H9 (cell line): ENCODE data around the gene PAQR7. TPM values are rescaled to one million over a fixed set of nuclear protein-coding genes. Genes with fewer than 3 reads are reported as not detected.

Experiments
- DNase-seq: peaks from one replicate; pipeline ENCODE4 v3.0.0-alpha.2; 2017
- H2AFZ ChIP-seq: one replicate; pipeline ENCODE4 v1.6.1; 2013; ENCODE audit warnings: mild to moderate bottlenecking, low read length, control low read depth, moderate library complexity
- H2AK5ac ChIP-seq: 2 replicates; pipeline ENCODE4 v1.6.1; 2013; ENCODE audit warnings: low read length, control low read depth, mixed read lengths; ENCODE audit not compliant: insufficient read length
- H2BK120ac ChIP-seq: one replicate; pipeline ENCODE4 v1.6.1; 2013; ENCODE audit warnings: low read depth, mild to moderate bottlenecking, low read length, control low read depth, inconsistent platforms; ENCODE audit not compliant: poor library complexity, severe bottlenecking
- H2BK12ac ChIP-seq: 2 replicates; pipeline ENCODE4 v1.6.1; 2013; ENCODE audit warnings: low read length, control low read depth, mixed read lengths, low read depth; ENCODE audit not compliant: insufficient read length
- H2BK15ac ChIP-seq: 2 replicates; pipeline ENCODE4 v1.6.1; 2013; ENCODE audit warnings: low read depth, low read length, control low read depth
- H2BK20ac ChIP-seq: one replicate; pipeline ENCODE4 v1.6.1; 2013; ENCODE audit warnings: low read depth, mild to moderate bottlenecking, low read length, control low read depth, inconsistent platforms; ENCODE audit not compliant: poor library complexity, severe bottlenecking
- H2BK5ac ChIP-seq: 2 replicates; pipeline ENCODE4 v1.6.1; 2013; ENCODE audit warnings: low read length, control low read depth, mixed read lengths; ENCODE audit not compliant: insufficient read length
- H3K14ac ChIP-seq: 2 replicates; pipeline ENCODE4 v1.6.1; 2013; ENCODE audit warnings: low read length, control low read depth; ENCODE audit not compliant: insufficient read depth
- H3K18ac ChIP-seq: 2 replicates; pipeline ENCODE4 v1.6.1; 2013; ENCODE audit warnings: low read depth, mild to moderate bottlenecking, mixed read lengths, low read length, control low read depth; ENCODE audit not compliant: insufficient read length
- H3K23ac ChIP-seq: 2 replicates; pipeline ENCODE4 v1.6.1; 2013; ENCODE audit warnings: low read length, control low read depth, mixed read lengths, low read depth; ENCODE audit not compliant: insufficient read length
- H3K23me2 ChIP-seq: 2 replicates; pipeline ENCODE4 v1.6.1; 2013; ENCODE audit warnings: low read depth, mild to moderate bottlenecking, mixed read lengths, low read length, control low read depth; ENCODE audit not compliant: insufficient read length, poor library complexity, severe bottlenecking
- H3K27ac ChIP-seq: 2 replicates; pipeline ENCODE4 v1.5.1; 2013; ENCODE audit warnings: low read length, control low read depth, mixed read lengths, low read depth; ENCODE audit not compliant: insufficient read length
- H3K27me3 ChIP-seq: 2 replicates; pipeline ENCODE4 v1.6.1; 2013; ENCODE audit warnings: low read length, control low read depth, inconsistent platforms; ENCODE audit not compliant: insufficient read depth
- H3K4ac ChIP-seq: 2 replicates; pipeline ENCODE4 v1.6.1; 2013; ENCODE audit warnings: low read depth, mild to moderate bottlenecking, control low read depth, inconsistent platforms, low read length, moderate library complexity
- H3K4me1 ChIP-seq: 2 replicates; pipeline ENCODE4 v1.6.1; 2013; ENCODE audit warnings: low read length, control low read depth, inconsistent platforms; ENCODE audit not compliant: insufficient read depth
- H3K4me2 ChIP-seq: 2 replicates; pipeline ENCODE4 v1.6.1; 2013; ENCODE audit warnings: low read length, control low read depth, mixed read lengths; ENCODE audit not compliant: insufficient read length, insufficient read depth
- H3K56ac ChIP-seq: 2 replicates; pipeline ENCODE4 v1.6.1; 2013; ENCODE audit warnings: low read depth, mild to moderate bottlenecking, mixed read lengths, low read length, control low read depth; ENCODE audit not compliant: insufficient read length
- H3K79me1 ChIP-seq: 2 replicates; pipeline ENCODE4 v1.6.1; 2013; ENCODE audit warnings: low read depth, mild to moderate bottlenecking, moderate library complexity, low read length, control low read depth, inconsistent platforms; ENCODE audit not compliant: insufficient read depth, poor library complexity, severe bottlenecking
- H3K79me2 ChIP-seq: 2 replicates; pipeline ENCODE4 v1.6.1; 2013; ENCODE audit warnings: low read length, control low read depth, inconsistent platforms; ENCODE audit not compliant: insufficient read depth
- H3K9ac ChIP-seq: 2 replicates; pipeline ENCODE4 v1.6.1; 2013; ENCODE audit warnings: low read length, control low read depth, mixed read lengths; ENCODE audit not compliant: insufficient read length; ENCODE audit errors: extremely low read depth
- H3K9me3 ChIP-seq: one replicate; pipeline ENCODE4 v1.6.1; 2013; ENCODE audit warnings: low read depth, low read length, inconsistent platforms; ENCODE audit not compliant: control insufficient read depth
- H3T11ph ChIP-seq: one replicate; pipeline ENCODE4 v1.6.1; 2013; ENCODE audit warnings: mild to moderate bottlenecking, low read length, control low read depth, inconsistent platforms
- H4K20me1 ChIP-seq: one replicate; pipeline ENCODE4 v1.6.1; 2013; ENCODE audit not compliant: control insufficient read depth, insufficient read length, insufficient read depth
- H4K5ac ChIP-seq: 2 replicates; pipeline ENCODE4 v1.6.1; 2013; ENCODE audit warnings: low read depth, mild to moderate bottlenecking, mixed read lengths, low read length, control low read depth; ENCODE audit not compliant: insufficient read length
- H4K8ac ChIP-seq: replicated peaks from 2 replicates; pipeline ENCODE4 v1.6.1; 2013; ENCODE audit warnings: low read length, control low read depth, mixed read lengths, low read depth; ENCODE audit not compliant: insufficient read length
- H4K91ac ChIP-seq: 2 replicates; pipeline ENCODE4 v1.6.1; 2013; ENCODE audit warnings: low read depth, mild to moderate bottlenecking, moderate library complexity, mixed read lengths, low read length, control low read depth; ENCODE audit not compliant: insufficient read length
- H3K27ac Mint-ChIP-seq, 3 experiments: 2 replicates in 2 of 3; 3 replicates in 1 of 3; pipeline ENCODE4 v1.8.0; 2020 to 2021; ENCODE audit warnings: mixed read lengths in 3 of 3, mild to moderate bottlenecking in 1 of 3, moderate library complexity in 1 of 3
- H3K27me3 Mint-ChIP-seq: 2 replicates; pipeline ENCODE4 v1.8.0; 2021; ENCODE audit warnings: low read depth, mild to moderate bottlenecking, moderate library complexity, mixed read lengths
- H3K36me3 Mint-ChIP-seq, 3 experiments: 2 replicates in 2 of 3; 3 replicates in 1 of 3; pipeline ENCODE4 v1.8.0; 2020 to 2021; ENCODE audit warnings: low read depth in 3 of 3, mixed read lengths in 3 of 3; ENCODE audit not compliant: insufficient read depth in 1 of 3
- H3K4me1 Mint-ChIP-seq, 2 experiments: 2 replicates each; pipeline ENCODE4 v1.8.0; 2020; ENCODE audit warnings: mixed read lengths in 2 of 2
- H3K4me3 Mint-ChIP-seq, 2 experiments: 2 replicates in 1 of 2; 3 replicates in 1 of 2; pipeline ENCODE4 v1.8.0; 2020 to 2021; ENCODE audit warnings: mild to moderate bottlenecking in 2 of 2, mixed read lengths in 2 of 2, moderate library complexity in 1 of 2
- H3K9me3 Mint-ChIP-seq, 2 experiments: 2 replicates in 1 of 2; 3 replicates in 1 of 2; pipeline ENCODE4 v1.8.0; 2020; ENCODE audit warnings: mild to moderate bottlenecking in 2 of 2, mixed read lengths in 2 of 2, moderate library complexity in 1 of 2
- CTCF ChIP-seq: fragments of 200-600 bp; sonication (generic); conservative IDR thresholded peaks from 3 replicates; pipeline ENCODE4 v1.8.0; 2021; ENCODE audit warnings: antibody characterized with exemption, mild to moderate bottlenecking
- WGBS: extraction: QIAGEN DNeasy Blood & Tissue Kit; methylation state at CpG from one replicate; pipeline ENCODE4 v1.1.7; 2013; ENCODE audit warnings: missing lambda C conversion rate, low lambda C conversion rate, mixed read lengths; ENCODE audit not compliant: insufficient read length; ENCODE audit errors: extremely low coverage; 5-methylcytosine and 5-hydroxymethylcytosine counted together
- total RNA-seq: library from RNA; stranded (reverse); gene quantifications from 2 replicates; pipeline ENCODE4 v1.2.1, GENCODE V29; 2021

PAQR7 gene
- total RNA-seq, 1 experiment from 2014 or later = 6.3 TPM

GRCh38 chr1:25875856-25876692, 566 bp upstream of the PAQR7 start:
- H3K36me3 Mint-ChIP-seq = no peaks in the 10 kb centered on the region; a peak in 2 of 7 replicates
- Histone ChIP-seq H3K27ac (no peak overlapping the region), H3K9me3 (no peaks in the 10 kb centered on the region), H3K4me1 (no peaks in the 10 kb centered on the region; the same call in 1 of the 2 replicates), H2AFZ (no peak overlapping the region), H3K4ac (no peak overlapping the region), H2AK5ac (no peak overlapping the region), H3K4me2 (peak overlapping the region; percentile 78), H2BK120ac (no peak overlapping the region), H3K23me2 (peaks cover 7% of the 10 kb centered on the region), H4K8ac (no peak overlapping the region), H3K79me2 (no peaks in the 10 kb centered on the region), H4K20me1 (no peaks in the 10 kb centered on the region), H4K91ac (no peak overlapping the region), H3T11ph (no peak overlapping the region), H2BK20ac (no peak overlapping the region), H4K5ac (no peak overlapping the region), H3K79me1 (no peaks in the 10 kb centered on the region), H3K9ac (no peak overlapping the region), H3K14ac (peak overlapping the region; percentile 45; the same call in 1 of the 2 replicates), H3K18ac (peak overlapping the region; percentile 22), H2BK15ac (no peak overlapping the region), H3K56ac (no peak overlapping the region), H3K23ac (no peak overlapping the region), H2BK5ac (no peak overlapping the region), H2BK12ac (no peak overlapping the region), H3K27me3 (no peaks in the 10 kb centered on the region; the same call in 1 of the 2 replicates)
- TF ChIP-seq CTCF = no peak
- DNase-seq = peak; percentile 76
- peak overlapping the region in 2 of 3 experiments; percentile 51 to 65; a peak in 2 of 7 replicates for H3K27ac Mint-ChIP-seq
- H3K9me3 Mint-ChIP-seq = no peaks in the 10 kb centered on the region
- peaks cover 37% of the 10 kb centered on the region for H3K27me3 Mint-ChIP-seq
- peak overlapping the region; percentile 65 to 81 for H3K4me3 Mint-ChIP-seq
- WGBS = no CpG with 5 or more reads among the region's 32 CpGs
- peaks cover 21 to 23% of the 10 kb centered on the region in 2 experiments for H3K4me1 Mint-ChIP-seq
